B cell (primary cell): ENCODE measurements around the gene GLCE. TPM values are rescaled to one million over a fixed set of nuclear protein-coding genes. Genes with fewer than 3 reads are reported as not detected.

Experiments
- ATAC-seq: fragments of 200-7000 bp; cut with Tn5 transposase; one replicate; pipeline ENCODE4 v1.10.0; 2021; ENCODE audit warnings: low read depth, mild to moderate bottlenecking, moderate number of reproducible peaks, moderate library complexity
- CTCF ChIA-PET: fragments of 350-600 bp; sonication (Branson Sonifier 250); formaldehyde crosslinking; loops from one replicate; lab custom pipeline; 2021; ENCODE audit warnings: antibody characterized with exemption, inconsistent platforms; lab: Charles Lee
- POLR2A ChIA-PET: fragments of 350-600 bp; sonication (Branson Sonifier 250); formaldehyde crosslinking; loops from one replicate; lab custom pipeline; 2021; ENCODE audit warnings: antibody characterized with exemption; lab: Charles Lee
- DNase-seq: peaks from one replicate; pipeline ENCODE4 v3.0.0; 2013
- H2AFZ ChIP-seq: 2 replicates; pipeline ENCODE4 v1.6.1; 2012; ENCODE audit warnings: mild to moderate bottlenecking, low read depth, low read length; ENCODE audit not compliant: insufficient read depth, poor library complexity, severe bottlenecking
- H3K27ac ChIP-seq, 2 donors: 1 replicate in 1 of 2; 2 replicates in 1 of 2; pipeline ENCODE4 v1.5.1; 2012 to 2013; ENCODE audit warnings: low read length in 2 of 2, mild to moderate bottlenecking in 2 of 2, moderate library complexity in 1 of 2
- H3K27me3 ChIP-seq, 4 experiments: fragments of 200-600 bp in 1 of 4; sonication (generic) in 1 of 4; replicated peaks in 1 of 4; 1 replicate in 2 of 4; 2 replicates in 2 of 4; pipeline versions ENCODE4 v1.6.1 to v1.7.0; 2013 to 2016; ENCODE audit warnings: low read length in 3 of 4, mild to moderate bottlenecking in 2 of 4, mixed read lengths in 1 of 4, moderate library complexity in 1 of 4; ENCODE audit not compliant: insufficient read depth in 4 of 4, control insufficient read depth in 3 of 4; ENCODE audit errors: control extremely low read depth in 1 of 4
- H3K36me3 ChIP-seq, 2 experiments: replicated peaks in 1 of 2; 1 replicate in 1 of 2; 2 replicates in 1 of 2; pipeline versions ENCODE4 v1.6.1 to v1.7.1; 2013; ENCODE audit warnings: low read length in 1 of 2; ENCODE audit not compliant: insufficient read depth in 2 of 2, control insufficient read depth in 1 of 2; ENCODE audit errors: control extremely low read depth in 1 of 2, extremely low read depth in 1 of 2
- H3K4me1 ChIP-seq, 2 donors: fragments of 200-600 bp in 1 of 2; sonication (generic) in 1 of 2; 1 replicate in 1 of 2; 2 replicates in 1 of 2; pipeline versions ENCODE4 v1.5.1 to v1.6.1; 2013 to 2017; ENCODE audit warnings: low read length in 2 of 2; ENCODE audit not compliant: control insufficient read depth in 2 of 2, insufficient read depth in 2 of 2
- H3K4me2 ChIP-seq: replicated peaks from 2 replicates; pipeline ENCODE3; 2012; ENCODE audit warnings: mild to moderate bottlenecking, low read depth, low read length; ENCODE audit not compliant: poor library complexity, severe bottlenecking
- H3K4me3 ChIP-seq, 5 experiments: fragments of 200-600 bp in 1 of 5; sonication (generic) in 1 of 5; 1 replicate in 3 of 5; 2 replicates in 2 of 5; pipeline versions ENCODE4 v1.5.1 to v1.7.0; 2011 to 2016; ENCODE audit warnings: low read length in 4 of 5, mild to moderate bottlenecking in 4 of 5, low read depth in 2 of 5, control low read depth in 1 of 5, moderate library complexity in 1 of 5; ENCODE audit not compliant: insufficient read depth in 1 of 5; ENCODE audit errors: control extremely low read depth in 1 of 5, extremely low read depth in 1 of 5
- H3K79me2 ChIP-seq: fragments of 200-600 bp; sonication (generic); one replicate; pipeline ENCODE4 v1.6.0; 2016; ENCODE audit warnings: low read length; ENCODE audit not compliant: control insufficient read depth, insufficient read depth
- H3K9ac ChIP-seq: fragments of 200-600 bp; sonication (generic); 2 replicates; pipeline ENCODE4 v1.6.1; 2017; ENCODE audit warnings: mild to moderate bottlenecking, low read length, moderate library complexity
- H3K9me3 ChIP-seq, 3 donors: one replicate each; pipeline versions ENCODE4 v1.6.1 to v1.7.1; 2013; ENCODE audit warnings: low read length in 2 of 3; ENCODE audit not compliant: control insufficient read depth in 2 of 3, insufficient read depth in 1 of 3; ENCODE audit errors: control extremely low read depth in 1 of 3
- H4K20me1 ChIP-seq: 2 replicates; pipeline ENCODE4 v1.6.0; 2012; ENCODE audit warnings: mild to moderate bottlenecking, low read length; ENCODE audit not compliant: insufficient read depth, control insufficient read depth, poor library complexity, severe bottlenecking
- H3K27ac Mint-ChIP-seq: one replicate; pipeline ENCODE4 v1.8.0; 2021; ENCODE audit warnings: mixed read lengths
- H3K27me3 Mint-ChIP-seq: one replicate; pipeline ENCODE4 v1.8.0; 2021; ENCODE audit warnings: mixed read lengths
- H3K4me1 Mint-ChIP-seq: one replicate; pipeline ENCODE4 v1.8.0; 2021; ENCODE audit warnings: mixed read lengths
- H3K4me3 Mint-ChIP-seq: one replicate; pipeline ENCODE4 v1.8.0; 2021; ENCODE audit warnings: mixed read lengths
- H3K9me3 Mint-ChIP-seq: one replicate; pipeline ENCODE4 v1.8.0; 2022; ENCODE audit warnings: mixed read lengths; ENCODE audit not compliant: insufficient read depth
- EZH2 ChIP-seq: IDR thresholded peaks from 2 replicates; pipeline ENCODE4 v1.6.1; 2012; ENCODE audit warnings: borderline replicate concordance, low read depth, mild to moderate bottlenecking, moderate library complexity, low read length; ENCODE audit not compliant: insufficient read depth, poor library complexity, severe bottlenecking
- WGBS: methylation state at CpG from one replicate; pipeline ENCODE4 v1.1.5; 2013; ENCODE audit warnings: missing lambda C conversion rate; ENCODE audit not compliant: insufficient coverage; 5-methylcytosine and 5-hydroxymethylcytosine counted together
- intact Hi-C: fragments of 100-400 bp; cut with micrococcal nuclease; formaldehyde crosslinking; loops from one replicate; pipeline ENCODE4 v1.10.0; 2022
- polyA plus RNA-seq: library from polyadenylated mRNA; depleted of rRNA; stranded (reverse); fragments of >200 nt; gene quantifications from 2 replicates; pipeline ENCODE4 v1.2.3, GENCODE V29; 2012
- total RNA-seq, 2 donors: library from RNA; stranded (reverse); fragments of 120-200 nt in 1 of 2; gene quantifications; 1 replicate in 1 of 2; 2 replicates in 1 of 2; pipeline versions ENCODE4 v1.2.3 to v1.2.4, GENCODE V29; 2013 to 2022
- TF ChIP-seq, protein P1 (sequence below): fragments of 200-600 bp; IDR thresholded peaks from one replicate; pipeline ENCODE4 v1.8.0; 2022; ENCODE audit warnings: antibody characterized with exemption, mild to moderate bottlenecking

Gene GLCE
- total and polyA plus RNA-seq, 2 donors (not counting 1 experiment from before 2014, with no cell fraction given): 3.0 to 5.3 TPM

GRCh38 chr15:69314131-69314530 lies 153.7 kb downstream of the GLCE start:
- ChIA-PET CTCF (interaction anchor here (0.6 kb wide), 1 partner anchor 191 kb away, joined by 3 read pairs; no protein-coding TSS in a partner anchor), POLR2A (no interaction called here)
- ATAC-seq (no peak), DNase-seq (no peak)
- TF ChIP-seq EZH2: no peak
- TF ChIP-seq, protein P1, sequence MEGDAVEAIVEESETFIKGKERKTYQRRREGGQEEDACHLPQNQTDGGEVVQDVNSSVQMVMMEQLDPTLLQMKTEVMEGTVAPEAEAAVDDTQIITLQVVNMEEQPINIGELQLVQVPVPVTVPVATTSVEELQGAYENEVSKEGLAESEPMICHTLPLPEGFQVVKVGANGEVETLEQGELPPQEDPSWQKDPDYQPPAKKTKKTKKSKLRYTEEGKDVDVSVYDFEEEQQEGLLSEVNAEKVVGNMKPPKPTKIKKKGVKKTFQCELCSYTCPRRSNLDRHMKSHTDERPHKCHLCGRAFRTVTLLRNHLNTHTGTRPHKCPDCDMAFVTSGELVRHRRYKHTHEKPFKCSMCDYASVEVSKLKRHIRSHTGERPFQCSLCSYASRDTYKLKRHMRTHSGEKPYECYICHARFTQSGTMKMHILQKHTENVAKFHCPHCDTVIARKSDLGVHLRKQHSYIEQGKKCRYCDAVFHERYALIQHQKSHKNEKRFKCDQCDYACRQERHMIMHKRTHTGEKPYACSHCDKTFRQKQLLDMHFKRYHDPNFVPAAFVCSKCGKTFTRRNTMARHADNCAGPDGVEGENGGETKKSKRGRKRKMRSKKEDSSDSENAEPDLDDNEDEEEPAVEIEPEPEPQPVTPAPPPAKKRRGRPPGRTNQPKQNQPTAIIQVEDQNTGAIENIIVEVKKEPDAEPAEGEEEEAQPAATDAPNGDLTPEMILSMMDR: no peak
- Mint-ChIP-seq H3K4me3 (no peak overlapping the region), H3K4me1 (peaks cover 4% of the 10 kb centered on the region), H3K9me3 (no peaks in the 10 kb centered on the region), H3K27me3 (peaks cover 19% of the 10 kb centered on the region), H3K27ac (no peak overlapping the region)
- no peaks in the 10 kb centered on the region for H3K36me3 ChIP-seq
- intact Hi-C loops: no loop called here
- H3K4me1 ChIP-seq: peaks cover 0 to 5% of the 10 kb centered on the region in 2 donors
- 79% methylated on average over 4 of the region's 6 CpGs for WGBS
- H3K9me3 ChIP-seq: no peaks in the 10 kb centered on the region
- H3K27me3 ChIP-seq: peaks cover 0 to 2% (median 0%) of the 10 kb centered on the region in 4 experiments
- H3K4me3 ChIP-seq: no peak overlapping the region
- no peak overlapping the region for H3K27ac ChIP-seq
- no peaks in the 10 kb centered on the region for H4K20me1 ChIP-seq
- H3K9ac ChIP-seq: no peak overlapping the region
- H3K79me2 ChIP-seq: no peaks in the 10 kb centered on the region
- no peak overlapping the region for H3K4me2 ChIP-seq
- no peak overlapping the region for H2AFZ ChIP-seq

DNA sequence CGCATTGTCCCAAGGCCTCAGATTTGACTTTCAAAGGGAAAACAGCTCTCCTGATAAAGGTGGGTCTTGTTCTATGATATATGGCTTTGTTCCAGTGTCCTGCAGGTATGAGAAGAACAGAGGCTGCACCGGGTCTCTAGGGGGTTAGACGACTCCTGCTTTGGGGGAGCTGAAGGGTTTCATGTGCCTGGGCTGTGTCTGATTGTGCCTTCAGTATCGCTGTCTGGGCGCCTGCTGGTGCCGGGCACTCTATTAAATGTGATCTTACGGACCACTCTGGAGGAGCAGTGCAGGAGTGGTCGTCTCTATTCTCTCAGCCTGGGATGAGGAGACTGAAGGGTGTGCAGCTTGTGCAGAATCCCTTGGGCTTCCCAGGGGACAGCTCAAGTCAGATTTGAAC lies 154.3 kb downstream of the GLCE start:
- WGBS: 99% methylated on average over 8 of the region's 8 CpGs
- Mint-ChIP-seq H3K27ac (no peak overlapping the region), H3K27me3 (peaks cover 21% of the 10 kb centered on the region), H3K4me1 (peaks cover 4% of the 10 kb centered on the region), H3K9me3 (no peaks in the 10 kb centered on the region), H3K4me3 (no peak overlapping the region)
- Histone ChIP-seq H3K27ac (no peak overlapping the region), H3K9me3 (no peaks in the 10 kb centered on the region), H3K9ac (no peak overlapping the region), H2AFZ (no peak overlapping the region), H3K4me3 (no peak overlapping the region), H4K20me1 (no peaks in the 10 kb centered on the region), H3K4me2 (no peak overlapping the region), H3K27me3 (peaks cover 0 to 2% (median 0%) of the 10 kb centered on the region in 4 experiments), H3K4me1 (peaks cover 0 to 5% of the 10 kb centered on the region in 2 donors), H3K36me3 (no peaks in the 10 kb centered on the region), H3K79me2 (no peaks in the 10 kb centered on the region)
- intact Hi-C loops: no loop called here
- POLR2A ChIA-PET: no interaction called here
- ATAC-seq (no peak), DNase-seq (no peak)
- TF ChIP-seq EZH2: no peak
- TF ChIP-seq, protein P1: no peak
- CTCF ChIA-PET: interaction anchor here (0.6 kb wide), 1 partner anchor 190 kb away, joined by 3 read pairs; no protein-coding TSS in a partner anchor
